Large intestine (tissue), 3 donors: ENCODE data around the gene CDC42BPG. TPM values are rescaled to one million over a fixed set of nuclear protein-coding genes. Genes with fewer than 3 reads are reported as not detected.

Source experiments
- DNase-seq, 2 donors: peaks; one replicate each; pipeline versions ENCODE4 v3.0.0 to v3.0.0-alpha.2; 2013
- H3K27ac ChIP-seq: one replicate; pipeline ENCODE4 v1.5.1; 2013; ENCODE audit warnings: low read length
- H3K27me3 ChIP-seq: 2 replicates; pipeline ENCODE4 v1.6.1; 2013; ENCODE audit warnings: low read length; ENCODE audit not compliant: control insufficient read depth, insufficient read depth
- H3K36me3 ChIP-seq: 2 replicates; pipeline ENCODE4 v1.6.1; 2013; ENCODE audit warnings: low read length; ENCODE audit not compliant: control insufficient read depth, insufficient read depth
- H3K4me1 ChIP-seq: one replicate; pipeline ENCODE4 v1.6.1; 2013; ENCODE audit warnings: low read length; ENCODE audit not compliant: control insufficient read depth, insufficient read depth
- H3K4me3 ChIP-seq: one replicate; pipeline ENCODE4 v1.5.1; 2013; ENCODE audit warnings: low read length
- H3K9me3 ChIP-seq: one replicate; pipeline ENCODE4 v1.6.1; 2013; ENCODE audit warnings: mild to moderate bottlenecking, low read depth, low read length, moderate library complexity; ENCODE audit not compliant: control insufficient read depth
- whole genome bisulfite sequencing: methylation state at CpG from one replicate; pipeline ENCODE4 v1.1.5; 2013; ENCODE audit warnings: low lambda C conversion rate; ENCODE audit not compliant: insufficient coverage; 5-methylcytosine and 5-hydroxymethylcytosine counted together
- polyA plus RNA-seq: library from polyadenylated mRNA; unstranded; fragments of 120-200 nt; gene quantifications from one replicate; pipeline ENCODE4 v1.2.1, GENCODE V29; 2013

CDC42BPG gene
- polyA plus RNA-seq, 1 donor, result 5.5 TPM

DNA sequence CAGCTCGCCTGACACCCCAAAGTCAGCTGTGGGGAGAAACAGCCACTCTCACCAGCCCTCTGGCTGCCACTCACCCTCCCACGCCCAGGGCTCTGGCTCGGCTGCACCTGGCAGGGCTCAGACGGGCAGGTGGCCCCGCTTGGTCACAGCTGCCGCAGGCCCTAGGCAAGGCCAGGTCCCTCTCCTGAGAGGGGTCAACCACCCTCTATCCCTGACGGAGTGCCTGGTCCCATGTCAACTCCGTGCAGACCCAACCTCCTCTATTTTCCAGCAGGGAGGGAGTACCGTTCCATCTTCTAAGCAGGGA is 43.3 kb downstream of the CDC42BPG start:
- WGBS, result no CpG with 5 or more reads among the region's 9 CpGs
- Histone ChIP-seq H3K27ac (no peak overlapping the region), H3K9me3 (peaks cover 2% of the 10 kb centered on the region), H3K4me3 (no peak overlapping the region), H3K4me1 (peaks cover 22% of the 10 kb centered on the region), H3K27me3 (no peaks in the 10 kb centered on the region), H3K36me3 (peaks cover 33% of the 10 kb centered on the region)
- DNase-seq, result no peak

GRCh38 chr11:64800303-64801157 is 43.9 kb downstream of the CDC42BPG start:
- DNase-seq, result no peak
- H3K27ac ChIP-seq, result no peak overlapping the region

GRCh38 chr11:64799623-64800302 is 44.7 kb downstream of the CDC42BPG start:
- H3K36me3 ChIP-seq, result peaks cover 20% of the 10 kb centered on the region
- no peak overlapping the region for H3K27ac ChIP-seq
- H3K9me3 ChIP-seq, result peaks cover 2% of the 10 kb centered on the region
- DNase-seq, result no peak
- H3K27me3 ChIP-seq, result no peaks in the 10 kb centered on the region
- H3K4me1 ChIP-seq, result peaks cover 22% of the 10 kb centered on the region
- no CpG with 5 or more reads among the region's 14 CpGs for WGBS
- H3K4me3 ChIP-seq, result no peak overlapping the region

More at GRCh38 chr11:64800303-64801157, 43.9 kb downstream of the CDC42BPG start:
- Histone ChIP-seq H3K4me1 (peaks cover 22% of the 10 kb centered on the region), H3K4me3 (no peak overlapping the region), H3K9me3 (peaks cover 2% of the 10 kb centered on the region), H3K36me3 (peaks cover 28% of the 10 kb centered on the region), H3K27me3 (no peaks in the 10 kb centered on the region)
- WGBS, result no CpG with 5 or more reads among the region's 26 CpGs

DNA sequence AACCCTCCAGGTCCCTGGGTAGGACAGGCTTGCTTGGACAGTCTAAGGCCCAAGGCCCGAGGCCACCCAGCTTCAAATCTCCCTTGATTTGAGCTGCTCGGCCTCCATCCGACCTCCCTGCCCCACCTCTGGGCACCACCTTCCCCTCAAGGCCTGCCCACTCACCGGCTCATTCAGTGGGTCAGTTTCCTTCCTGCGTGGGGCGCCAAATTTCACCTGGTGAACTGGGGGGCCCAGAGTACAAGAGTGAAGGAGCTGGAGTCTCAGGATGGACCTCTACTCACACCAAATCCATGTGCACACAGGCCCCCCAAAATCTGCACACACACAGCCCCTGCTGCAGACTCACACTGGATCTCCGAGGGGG is 45.2 kb downstream of the CDC42BPG start:
- Histone ChIP-seq H3K27me3 (no peaks in the 10 kb centered on the region), H3K9me3 (peaks cover 2% of the 10 kb centered on the region), H3K4me3 (no peak overlapping the region), H3K27ac (no peak overlapping the region), H3K36me3 (peaks cover 16% of the 10 kb centered on the region), H3K4me1 (peaks cover 19% of the 10 kb centered on the region)
- DNase-seq, result no peak
- no CpG with 5 or more reads among the region's 7 CpGs for WGBS

DNA sequence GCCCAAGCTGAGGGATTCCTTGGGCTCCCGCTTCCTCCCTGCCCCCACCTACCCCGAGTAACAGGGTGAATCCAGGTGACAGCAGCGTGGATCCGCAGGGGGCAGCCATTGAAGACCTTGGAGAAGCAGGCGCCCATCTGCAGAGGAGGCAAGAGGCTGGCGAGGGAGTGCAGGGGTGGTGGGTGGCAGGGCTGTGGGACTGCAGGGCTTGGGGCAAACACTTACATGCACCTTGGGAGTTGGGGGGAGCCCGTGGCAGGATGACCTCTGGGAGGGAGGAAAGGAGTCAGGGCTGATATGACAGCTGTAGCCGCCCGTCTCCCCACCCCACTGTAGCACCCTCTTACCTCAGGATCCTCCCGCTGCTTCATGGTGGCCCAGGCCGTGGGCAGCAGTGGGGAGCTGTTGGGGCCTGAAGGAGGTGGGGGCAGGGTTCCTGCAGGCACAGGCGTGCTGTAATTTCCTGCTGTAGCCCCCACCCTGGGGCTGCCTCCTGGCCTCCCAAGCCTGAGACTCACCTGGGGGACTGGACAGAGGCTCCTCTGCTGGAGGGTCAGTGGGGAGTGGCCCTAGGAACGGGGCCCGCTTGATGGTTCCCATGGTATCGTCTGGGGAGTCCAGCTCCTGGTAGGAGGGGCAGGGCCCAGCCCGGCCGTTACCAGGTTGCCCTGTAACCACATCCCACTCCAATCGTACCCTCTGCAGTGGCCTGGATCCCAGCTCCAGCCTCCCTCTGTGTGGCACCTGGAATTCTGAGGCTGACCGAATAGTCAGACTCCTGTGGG is 47.5 kb downstream of the CDC42BPG start:
- DNase-seq, result no peak
- H3K4me1 ChIP-seq, result peaks cover 6% of the 10 kb centered on the region
- H3K9me3 ChIP-seq, result no peaks in the 10 kb centered on the region
- no peak overlapping the region for H3K27ac ChIP-seq
- no peaks in the 10 kb centered on the region for H3K27me3 ChIP-seq
- H3K36me3 ChIP-seq, result peaks cover 13% of the 10 kb centered on the region
- no peak overlapping the region for H3K4me3 ChIP-seq
- WGBS, result no CpG with 5 or more reads among the region's 19 CpGs

- no CpG with 5 or more reads among the region's 19 CpGs for WGBS
- no peaks in the 10 kb centered on the region for H3K9me3 ChIP-seq
- DNase-seq, result no peak
- H3K27me3 ChIP-seq, result no peaks in the 10 kb centered on the region
- H3K4me3 ChIP-seq, result no peak overlapping the region
- peaks cover 16% of the 10 kb centered on the region for H3K36me3 ChIP-seq
- H3K4me1 ChIP-seq, result peaks cover 2% of the 10 kb centered on the region
- H3K27ac ChIP-seq, result no peak overlapping the region
Measured at GRCh38 chr11:64796047-64796756, 48.3 kb downstream of the CDC42BPG start.

GRCh38 chr11:64794526-64794925 is 49.9 kb downstream of the CDC42BPG start:
- H3K4me3 ChIP-seq, result no peak overlapping the region
- DNase-seq, result no peak
- H3K27me3 ChIP-seq, result no peaks in the 10 kb centered on the region
- no peak overlapping the region for H3K27ac ChIP-seq
- 100% methylated on average over 2 of the region's 10 CpGs for WGBS
- H3K9me3 ChIP-seq, result no peaks in the 10 kb centered on the region
- H3K4me1 ChIP-seq, result no peaks in the 10 kb centered on the region
- H3K36me3 ChIP-seq, result peaks cover 20% of the 10 kb centered on the region

- WGBS, result 67% methylated on average over 1 of the region's 11 CpGs
- H3K27ac ChIP-seq, result no peak overlapping the region
- no peak overlapping the region for H3K4me3 ChIP-seq
- peaks cover 6% of the 10 kb centered on the region for H3K4me1 ChIP-seq
- no peaks in the 10 kb centered on the region for H3K27me3 ChIP-seq
- no peak for DNase-seq
- H3K36me3 ChIP-seq, result peaks cover 25% of the 10 kb centered on the region
- H3K9me3 ChIP-seq, result no peaks in the 10 kb centered on the region
Measured at GRCh38 chr11:64793271-64794160, 50.9 kb downstream of the CDC42BPG start.

GRCh38 chr11:64792482-64792881 is 52.0 kb downstream of the CDC42BPG start:
- DNase-seq, result no peak
- Histone ChIP-seq H3K27ac (no peak overlapping the region), H3K27me3 (no peaks in the 10 kb centered on the region), H3K4me3 (no peak overlapping the region), H3K4me1 (peaks cover 15% of the 10 kb centered on the region), H3K36me3 (peaks cover 26% of the 10 kb centered on the region), H3K9me3 (no peaks in the 10 kb centered on the region)
- WGBS, result no CpG with 5 or more reads among the region's 4 CpGs
